Renal pelvis (tissue), 4 donors: ENCODE measurements around the gene CCDC102A. TPM values are rescaled to one million over a fixed set of nuclear protein-coding genes. Genes with fewer than 3 reads are reported as not detected.
A peak's percentile ranks its signal among the peaks of the same experiment; 100 is the strongest.

Experiments used
- DNase-seq: peaks from one replicate; pipeline ENCODE4 v3.0.0-alpha.2; 2013
- polyA plus RNA-seq, 3 donors: library from polyadenylated mRNA; unstranded; fragments of 120-200 nt; gene quantifications; one replicate each; pipeline ENCODE4 v1.2.1, GENCODE V29; 2013; ENCODE audit not compliant: insufficient read length in 3 of 3

Gene CCDC102A
- polyA plus RNA-seq, 3 donors: 15.3 to 20.6 (median 19.6) TPM

DNA sequence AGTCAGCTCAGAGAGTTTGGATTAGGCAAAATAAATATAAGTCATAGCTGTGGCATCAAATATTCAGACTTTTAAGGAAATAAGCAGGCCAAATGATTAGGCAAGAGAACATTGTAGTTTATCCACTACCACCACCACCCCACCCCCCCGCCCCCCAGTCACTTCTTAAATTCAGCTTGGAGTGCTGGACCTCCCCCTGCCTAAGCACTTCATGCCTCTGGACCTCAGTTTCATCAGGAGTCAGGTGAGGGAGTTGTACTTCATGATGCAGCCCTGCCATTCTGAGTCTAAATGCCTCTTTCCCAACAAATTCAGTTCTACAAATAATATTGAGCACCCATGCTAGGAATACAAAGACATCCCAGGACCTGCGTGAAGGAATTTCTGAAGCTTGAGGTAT lies 71.8 kb downstream of the CCDC102A start:
- DNase-seq: no peak

DNA sequence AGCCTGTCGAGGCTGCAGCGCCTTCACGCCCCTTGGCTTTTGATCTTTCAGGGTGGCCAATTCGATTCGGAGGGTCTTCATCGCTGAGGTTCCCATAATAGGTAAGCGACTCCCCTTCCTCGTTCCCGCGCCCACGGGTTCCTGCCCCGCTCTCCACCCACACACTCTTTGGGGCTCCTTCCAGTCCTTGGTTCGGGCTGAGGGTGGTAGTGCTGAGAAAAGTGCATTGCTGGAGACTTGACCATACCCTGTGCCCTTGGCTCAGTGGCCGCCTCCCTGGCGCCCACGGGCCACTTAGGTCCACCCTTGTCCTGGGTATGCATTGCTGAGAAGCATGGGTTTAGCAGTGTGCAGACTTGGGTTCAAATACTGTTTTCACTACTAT lies 73.4 kb downstream of the CCDC102A start:
- DNase-seq: no peak

DNA sequence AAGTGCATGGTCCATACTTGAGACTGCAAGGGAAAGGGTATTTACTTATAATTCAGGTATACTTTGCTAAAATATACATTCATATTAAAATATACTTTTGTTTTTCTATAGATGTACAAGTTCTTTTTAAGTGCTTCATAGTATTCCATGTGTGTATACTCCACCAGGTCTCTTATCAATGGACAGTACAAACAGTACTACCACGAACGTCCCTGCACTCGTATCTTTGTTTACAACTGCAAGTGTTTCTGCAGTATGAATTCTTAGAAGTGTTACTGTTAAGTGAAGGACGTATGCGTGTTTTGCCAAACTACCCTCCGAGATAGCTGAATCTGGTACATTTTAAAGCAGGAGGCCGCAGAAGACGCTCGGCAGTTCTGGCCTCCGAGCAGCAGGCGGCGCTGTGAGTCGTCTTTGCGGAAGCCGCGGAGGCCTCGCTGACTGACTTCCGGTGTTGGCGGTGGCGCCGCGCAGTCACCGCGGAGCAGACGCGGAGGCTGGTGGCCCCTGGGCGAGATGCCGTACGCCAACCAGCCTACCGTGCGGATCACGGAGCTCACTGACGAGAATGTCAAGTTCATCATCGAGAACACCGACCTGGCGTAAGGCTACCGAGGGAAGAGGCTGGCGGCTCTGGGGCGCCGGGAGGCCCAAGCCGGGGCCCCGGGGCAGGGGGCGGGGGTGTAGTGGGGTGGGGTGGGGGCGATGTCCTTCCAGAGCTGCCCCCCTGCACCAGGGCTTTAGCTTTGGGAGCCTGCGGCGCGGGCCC lies 74.0 kb downstream of the CCDC102A start, which contains the start of gene POLR2C:
TSS of gene POLR2C (plus strand) at position 471 of the 769 bp plus-strand sequence. CDS start at position 517, 46 bp downstream.
- DNase-seq: peak; percentile 82

Other genes with a start within 250 kb of the CCDC102A start
- under 1 TPM; 0.06 to 0.18 (median 0.13) TPM for gene CCL22, start 177.8 kb downstream of the CCDC102A start, polyA plus RNA-seq
- gene CX3CL1, start 164.1 kb downstream of the CCDC102A start, polyA plus RNA-seq: 10 to 100 TPM; 30.3 to 33.2 (median 32.3) TPM
- gene CCL17, start 131.8 kb downstream of the CCDC102A start, polyA plus RNA-seq: under 1 TPM in 2 of 3 donors, not detected in 1; 0.21 to 0.43 TPM
- gene CIAPIN1, start 89.2 kb downstream of the CCDC102A start, polyA plus RNA-seq: 100 to 1,000 TPM in 1 of 3 donors, 10 to 100 TPM in 2; 95.5 to 100 (median 98.5) TPM
- gene COQ9, start 89.1 kb downstream of the CCDC102A start, polyA plus RNA-seq: 100 to 1,000 TPM; 100 to 114 (median 114) TPM
- gene POLR2C, start 73.9 kb downstream of the CCDC102A start, polyA plus RNA-seq: 10 to 100 TPM; 84.1 to 87.3 (median 86.4) TPM
- gene DOK4, start 50.1 kb downstream of the CCDC102A start, polyA plus RNA-seq: 10 to 100 TPM; 34.3 to 36.8 (median 35.0) TPM
- 1 to 10 TPM; 1.1 to 1.8 (median 1.1) TPM for gene ADGRG5, start 6.1 kb upstream of the CCDC102A start, polyA plus RNA-seq
- gene ADGRG1, start 92.1 kb upstream of the CCDC102A start, polyA plus RNA-seq: 10 to 100 TPM; 72.4 to 84.0 (median 79.6) TPM
- under 1 TPM in 2 of 3 donors, not detected in 1; 0.24 to 0.51 TPM for gene ADGRG3, start 131.7 kb upstream of the CCDC102A start, polyA plus RNA-seq
- gene DRC7, start 158.2 kb upstream of the CCDC102A start, polyA plus RNA-seq: 1 to 10 TPM; 3.3 to 7.8 (median 3.9) TPM
- 10 to 100 TPM; 25.4 to 26.5 (median 25.6) TPM for gene KATNB1, start 199.2 kb upstream of the CCDC102A start, polyA plus RNA-seq